DMS153 treated with DMSO at 0.1 percent for 48 hours (cell line): ENCODE measurements around the gene NUTM2D.
"Not testable (repeated sequence)": the region's sequence is repeated elsewhere in the genome, so short reads cannot be mapped to it uniquely, and the experiment has no call there.

Experiments used
- DNase-seq: peaks from one replicate; lab custom pipeline; 2025; ENCODE audit not compliant: unreplicated experiment; lab: John Stamatoyannopoulos, UW

NUTM2D gene

GRCh38 chr10:87357444-87357843 lies at the start of gene NUTM2D:
Gene NUTM2D (plus strand): TSS chr10:87357744. CDS start chr10:87358266, 522 bp downstream.
- DNase-seq, result not testable (repeated sequence)

- not testable (repeated sequence) for DNase-seq
Observed at GRCh38 chr10:87308702-87309101, 48.8 kb upstream of the NUTM2D start.

- not testable (repeated sequence) for DNase-seq
Observed at GRCh38 chr10:87309657-87310056, 47.9 kb upstream of the NUTM2D start.

GRCh38 chr10:87311521-87311920 lies 46.0 kb upstream of the NUTM2D start:
- DNase-seq, result not testable (repeated sequence)

GRCh38 chr10:87313649-87314359 lies 43.7 kb upstream of the NUTM2D start:
- not testable (repeated sequence) for DNase-seq

- not testable (repeated sequence) for DNase-seq
Observed at GRCh38 chr10:87314360-87314973, 43.1 kb upstream of the NUTM2D start.

- DNase-seq, result not testable (repeated sequence)
Observed at GRCh38 chr10:87321505-87321904, 36.0 kb upstream of the NUTM2D start.

- DNase-seq, result not testable (repeated sequence)
Observed at GRCh38 chr10:87324559-87324958, 33.0 kb upstream of the NUTM2D start.

- DNase-seq, result not testable (repeated sequence)
Observed at GRCh38 chr10:87327958-87328357, 29.6 kb upstream of the NUTM2D start.

- not testable (repeated sequence) for DNase-seq
Observed at GRCh38 chr10:87329131-87329530, 28.4 kb upstream of the NUTM2D start.

- DNase-seq, result not testable (repeated sequence)
Observed at GRCh38 chr10:87332687-87333086, 24.9 kb upstream of the NUTM2D start.

- DNase-seq, result not testable (repeated sequence)
Observed at GRCh38 chr10:87340411-87340810, 17.1 kb upstream of the NUTM2D start.

- DNase-seq, result not testable (repeated sequence)
Observed at GRCh38 chr10:87341546-87342142, 15.9 kb upstream of the NUTM2D start.

GRCh38 chr10:87342249-87342710 lies 15.3 kb upstream of the NUTM2D start:
- DNase-seq, result peak; percentile 22

GRCh38 chr10:87342711-87343258 lies 14.8 kb upstream of the NUTM2D start:
- DNase-seq, result not testable (repeated sequence)

- DNase-seq, result not testable (repeated sequence)
Observed at GRCh38 chr10:87345743-87346142, 11.8 kb upstream of the NUTM2D start.

- not testable (repeated sequence) for DNase-seq
Observed at GRCh38 chr10:87350161-87350560, 7.4 kb upstream of the NUTM2D start.

- DNase-seq, result not testable (repeated sequence)
Observed at GRCh38 chr10:87352825-87353224, 4.7 kb upstream of the NUTM2D start.

GRCh38 chr10:87355110-87355509 lies 2.4 kb upstream of the NUTM2D start:
- not testable (repeated sequence) for DNase-seq

GRCh38 chr10:87358159-87358558 lies 615 bp downstream of the NUTM2D start:
- not testable (repeated sequence) for DNase-seq

- not testable (repeated sequence) for DNase-seq
Observed at GRCh38 chr10:87369514-87370112, 12.1 kb downstream of the NUTM2D start.
